GM19238 (cell line): ENCODE measurements around the gene CEACAM6.
A peak's percentile ranks its signal among the peaks of the same experiment; 100 is the strongest.
"Not testable (repeated sequence)": the region's sequence is repeated elsewhere in the genome, so short reads cannot be mapped to it uniquely, and the experiment has no call there.

Source experiments
- DNase-seq: peaks from one replicate; pipeline ENCODE4 v3.0.0; 2011; ENCODE audit warnings: low spot score; ENCODE audit not compliant: insufficient read length

CEACAM6 gene

DNA sequence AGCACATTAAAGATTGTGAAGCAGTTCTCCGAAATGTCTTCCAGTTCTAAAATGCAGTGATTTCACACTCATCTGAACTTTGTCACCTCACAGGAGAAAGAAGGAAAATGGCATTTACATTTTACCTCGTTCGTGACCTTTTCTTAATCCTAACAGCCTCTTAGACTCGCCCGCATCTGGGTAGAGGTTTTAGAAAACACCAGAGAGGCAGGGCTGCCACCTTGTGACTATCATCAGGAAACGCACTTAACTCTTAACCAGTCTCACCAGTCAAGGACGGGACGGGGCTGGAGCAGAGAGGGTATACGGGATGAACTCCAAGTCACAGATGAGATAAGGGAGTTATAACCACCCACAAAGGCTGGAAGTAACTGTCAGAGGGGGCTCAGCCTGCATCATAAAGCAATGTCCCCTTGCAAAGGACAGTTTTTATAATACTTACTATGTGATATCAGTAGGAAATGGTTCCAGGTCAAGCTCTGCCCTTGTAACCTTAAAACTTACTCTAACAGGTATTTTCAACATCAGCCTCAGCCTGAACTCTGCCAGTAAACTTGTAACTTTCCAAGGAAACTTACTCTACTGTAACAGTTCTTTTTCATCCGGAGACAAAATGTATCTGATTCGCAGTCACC lies 8.6 kb upstream of the CEACAM6 start:
- peak; percentile 12 for DNase-seq

DNA sequence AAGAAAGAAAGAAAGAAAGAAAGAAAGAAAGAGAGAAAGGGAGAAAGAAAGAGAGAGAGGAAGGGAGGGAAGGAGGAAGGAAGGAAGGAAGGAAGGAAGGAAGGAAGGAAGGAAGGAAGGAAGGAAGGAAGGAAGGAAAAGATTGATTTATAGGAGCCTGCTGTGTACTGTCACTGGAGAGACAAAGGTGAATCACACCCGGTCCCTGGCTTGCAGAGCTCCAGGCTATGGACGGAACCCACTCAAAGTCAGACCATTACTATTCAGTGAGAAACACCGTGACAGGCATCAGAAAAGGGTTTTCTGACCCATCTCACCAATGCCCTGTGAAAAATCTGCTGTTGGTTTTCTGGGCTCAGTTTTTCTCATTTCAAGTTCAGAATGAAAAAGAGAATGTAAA lies 7.3 kb upstream of the CEACAM6 start:
- DNase-seq, result no peak

- not testable (repeated sequence) for DNase-seq
Observed at GRCh38 chr19:41750248-41751134, 4.8 kb upstream of the CEACAM6 start.

GRCh38 chr19:41753159-41753558 lies 2.2 kb upstream of the CEACAM6 start:
- peak; percentile 30 for DNase-seq

- no peak for DNase-seq
Observed at GRCh38 chr19:41753936-41754529, 1.3 kb upstream of the CEACAM6 start.

DNA sequence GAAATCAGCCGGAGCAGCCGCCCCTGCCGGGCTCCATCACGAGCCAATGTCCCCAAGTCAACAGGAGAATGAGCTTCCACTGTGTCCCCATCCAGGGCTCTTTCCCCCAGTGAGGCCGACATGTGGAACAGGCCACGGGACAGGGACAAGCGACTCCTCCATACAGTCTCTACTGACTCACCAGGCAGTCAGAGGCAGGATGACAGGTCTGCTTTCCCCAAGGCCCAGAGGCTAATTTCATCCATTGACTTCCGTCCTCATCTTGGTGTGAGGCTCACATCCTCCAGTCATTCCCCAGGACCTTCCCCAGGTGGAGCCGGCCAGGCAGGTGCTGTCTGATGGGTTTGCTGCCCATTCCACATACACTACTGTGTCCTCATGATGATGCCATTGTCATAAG lies 3.5 kb downstream of the CEACAM6 start:
- no peak for DNase-seq

DNA sequence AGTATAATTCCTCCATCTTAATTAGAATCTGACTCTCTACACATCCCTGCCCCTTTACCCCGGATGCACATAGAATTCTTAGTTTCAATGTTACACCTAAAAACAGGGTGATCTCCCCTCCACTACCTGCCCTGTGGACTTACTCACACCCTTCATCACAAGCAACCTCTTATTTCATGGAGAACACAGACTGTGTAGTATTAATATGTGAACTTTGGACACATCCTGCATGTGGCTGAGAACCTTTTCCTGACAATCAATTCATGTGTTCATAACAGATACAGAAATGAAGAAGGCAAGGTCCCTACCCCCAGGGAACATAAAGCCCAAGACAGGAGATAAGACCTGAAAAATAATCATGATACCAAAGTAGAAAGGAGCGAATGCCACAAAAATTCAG lies 11.8 kb downstream of the CEACAM6 start:
- no peak for DNase-seq

GRCh38 chr19:41768105-41768504 lies 12.8 kb downstream of the CEACAM6 start:
- not testable (repeated sequence) for DNase-seq

DNA sequence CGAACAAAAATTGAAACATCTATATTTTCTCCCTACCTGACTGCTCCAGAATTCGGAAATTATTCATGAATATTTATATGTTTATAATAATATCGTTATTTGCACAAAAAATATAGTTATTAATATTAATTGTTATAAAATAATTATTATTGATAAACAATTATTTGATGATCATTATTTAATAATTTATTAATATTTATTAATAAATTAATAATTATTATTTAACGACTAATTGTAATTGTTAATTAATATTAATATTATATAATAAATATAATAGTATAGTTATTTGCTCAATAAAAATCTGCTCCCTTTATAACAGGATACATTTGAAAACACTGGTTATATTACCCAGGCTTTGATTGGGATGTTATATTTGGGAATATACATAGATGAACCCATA lies 14.3 kb downstream of the CEACAM6 start:
- DNase-seq, result no peak

DNA sequence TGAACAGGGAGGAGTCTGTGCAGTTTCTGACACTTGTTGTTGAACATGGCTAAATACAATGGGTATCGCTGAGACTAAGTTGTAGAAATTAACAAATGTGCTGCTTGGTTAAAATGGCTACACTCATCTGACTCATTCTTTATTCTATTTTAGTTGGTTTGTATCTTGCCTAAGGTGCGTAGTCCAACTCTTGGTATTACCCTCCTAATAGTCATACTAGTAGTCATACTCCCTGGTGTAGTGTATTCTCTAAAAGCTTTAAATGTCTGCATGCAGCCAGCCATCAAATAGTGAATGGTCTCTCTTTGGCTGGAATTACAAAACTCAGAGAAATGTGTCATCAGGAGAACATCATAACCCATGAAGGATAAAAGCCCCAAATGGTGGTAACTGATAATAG lies 16.1 kb downstream of the CEACAM6 start:
- DNase-seq, result no peak

- no peak for DNase-seq
Observed at GRCh38 chr19:41774515-41774980, 19.2 kb downstream of the CEACAM6 start.

DNA sequence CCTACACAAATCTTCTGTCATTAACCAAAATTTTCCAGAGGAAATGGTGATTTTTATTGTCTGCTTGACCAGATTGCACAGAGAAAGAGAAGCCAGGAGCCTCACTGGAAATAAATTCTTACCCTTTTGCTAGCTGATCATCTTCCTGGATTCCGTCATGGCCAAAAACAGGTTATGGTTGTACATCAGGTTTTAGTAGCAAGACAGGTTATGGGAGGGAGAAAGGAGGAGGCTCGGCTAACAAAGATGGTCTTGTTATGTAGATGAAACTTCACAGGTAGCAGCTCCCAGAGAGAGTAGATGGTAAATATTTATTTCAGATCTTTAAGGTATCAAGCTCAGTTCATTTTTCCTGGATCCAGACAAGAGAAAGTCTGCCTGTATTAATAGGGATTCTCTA lies 21.4 kb downstream of the CEACAM6 start:
- DNase-seq, result no peak

GRCh38 chr19:41783612-41784011 lies 28.3 kb downstream of the CEACAM6 start:
- no peak for DNase-seq

DNA sequence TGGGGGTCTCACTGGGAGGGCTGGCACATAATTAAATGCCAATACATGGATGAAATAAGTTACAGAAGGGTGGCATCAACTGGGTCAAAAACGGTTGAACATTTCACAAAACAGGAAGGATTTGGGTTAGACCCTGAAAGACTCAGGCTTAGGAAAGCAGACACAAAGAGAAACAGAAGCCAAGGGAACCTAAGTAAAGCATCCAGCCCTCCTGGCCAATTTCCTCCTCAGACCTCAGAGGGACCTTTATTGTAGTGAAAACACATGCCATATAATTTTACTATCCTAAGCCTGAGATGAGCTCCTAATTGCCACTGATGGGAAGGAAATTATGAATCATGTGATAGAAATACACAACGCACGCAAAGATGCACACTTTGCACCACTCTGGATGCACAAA lies 29.0 kb downstream of the CEACAM6 start:
- DNase-seq, result no peak

DNA sequence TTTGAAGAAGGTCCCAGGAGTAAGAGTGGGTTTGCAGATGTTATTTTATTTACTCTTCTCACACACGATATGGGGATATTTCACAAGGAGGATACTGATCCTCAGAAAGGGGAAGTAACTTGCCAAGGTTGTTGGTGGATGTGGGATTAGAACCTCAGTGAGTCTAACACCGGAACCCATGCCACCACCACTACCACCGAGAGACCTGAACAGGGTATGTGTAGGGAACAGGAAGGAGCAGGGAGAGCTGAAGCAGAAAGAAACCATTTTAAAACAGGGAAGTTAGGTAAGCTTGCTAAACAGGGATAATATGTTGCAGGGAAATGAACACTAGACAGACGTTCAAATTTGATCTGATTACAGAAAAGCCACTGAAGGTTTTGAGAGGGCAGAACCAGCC lies 29.4 kb downstream of the CEACAM6 start:
- DNase-seq, result no peak

- peak; percentile 79 for DNase-seq
Observed at GRCh38 chr19:41785653-41786052, 30.3 kb downstream of the CEACAM6 start.

GRCh38 chr19:41787055-41787454 lies 31.7 kb downstream of the CEACAM6 start:
- DNase-seq, result no peak

GRCh38 chr19:41788518-41788917 lies 33.2 kb downstream of the CEACAM6 start:
- DNase-seq, result not testable (repeated sequence)

DNA sequence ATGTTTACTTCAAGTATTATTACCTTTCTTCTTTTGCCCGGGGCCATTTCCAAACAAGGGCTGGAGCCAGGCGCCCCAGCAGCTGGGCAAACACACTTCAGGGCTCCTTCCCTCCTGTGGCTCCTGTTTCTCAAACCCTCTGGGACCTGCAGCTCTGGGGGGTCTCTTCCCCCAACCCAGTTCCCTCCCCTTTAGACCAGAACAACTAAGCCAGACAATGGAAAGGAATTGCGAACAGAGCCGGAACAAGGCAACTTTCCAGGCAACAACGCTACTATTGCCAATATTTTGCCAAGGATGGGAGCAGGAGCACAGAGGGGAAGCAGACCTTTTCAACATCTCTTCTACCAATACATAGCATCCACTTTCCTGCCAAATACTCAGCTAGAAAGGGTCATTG lies 33.7 kb downstream of the CEACAM6 start:
- DNase-seq, result not testable (repeated sequence)

GRCh38 chr19:41792513-41793413 lies 37.4 kb downstream of the CEACAM6 start:
- DNase-seq, result peak; percentile 31

GRCh38 chr19:41793414-41793727 lies 38.0 kb downstream of the CEACAM6 start:
- DNase-seq, result no peak
